NCI-H2081 (cell line): ENCODE data around the gene SEC31A.

Experiments used
- DNase-seq, 2 experiments: peaks; one replicate each; lab custom pipeline; 2025; lab: John Stamatoyannopoulos, UW

Gene SEC31A

DNA sequence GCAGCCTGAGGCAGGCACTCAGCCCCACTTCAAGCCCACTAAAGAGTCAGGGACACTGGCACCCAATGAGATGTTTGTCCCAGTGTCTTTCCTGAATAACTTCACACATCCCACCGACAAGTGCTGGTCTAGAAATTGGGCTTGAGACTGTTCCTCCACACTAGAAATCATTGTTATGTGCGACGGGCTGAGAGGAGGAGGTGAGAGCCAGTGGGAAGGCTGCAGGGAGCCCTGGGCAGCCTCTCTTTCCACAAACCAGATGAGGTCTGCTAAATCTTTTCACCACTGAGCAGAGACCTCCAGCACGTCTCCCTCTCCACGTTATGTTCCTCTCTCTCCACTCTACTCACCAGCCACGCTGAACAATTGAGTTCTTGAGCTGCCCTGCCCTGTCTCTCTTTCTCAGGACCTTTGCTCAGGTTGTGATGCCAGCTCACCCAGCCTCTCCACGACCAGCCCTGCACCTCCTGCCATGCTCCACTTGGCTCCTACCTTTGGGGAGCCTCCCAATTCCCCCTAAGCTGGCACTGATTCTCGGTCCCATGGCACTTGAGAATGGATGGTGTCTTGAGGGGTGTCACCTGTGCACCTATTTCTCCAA, 100.8 kb downstream of the SEC31A start:
- no peak for DNase-seq

DNA sequence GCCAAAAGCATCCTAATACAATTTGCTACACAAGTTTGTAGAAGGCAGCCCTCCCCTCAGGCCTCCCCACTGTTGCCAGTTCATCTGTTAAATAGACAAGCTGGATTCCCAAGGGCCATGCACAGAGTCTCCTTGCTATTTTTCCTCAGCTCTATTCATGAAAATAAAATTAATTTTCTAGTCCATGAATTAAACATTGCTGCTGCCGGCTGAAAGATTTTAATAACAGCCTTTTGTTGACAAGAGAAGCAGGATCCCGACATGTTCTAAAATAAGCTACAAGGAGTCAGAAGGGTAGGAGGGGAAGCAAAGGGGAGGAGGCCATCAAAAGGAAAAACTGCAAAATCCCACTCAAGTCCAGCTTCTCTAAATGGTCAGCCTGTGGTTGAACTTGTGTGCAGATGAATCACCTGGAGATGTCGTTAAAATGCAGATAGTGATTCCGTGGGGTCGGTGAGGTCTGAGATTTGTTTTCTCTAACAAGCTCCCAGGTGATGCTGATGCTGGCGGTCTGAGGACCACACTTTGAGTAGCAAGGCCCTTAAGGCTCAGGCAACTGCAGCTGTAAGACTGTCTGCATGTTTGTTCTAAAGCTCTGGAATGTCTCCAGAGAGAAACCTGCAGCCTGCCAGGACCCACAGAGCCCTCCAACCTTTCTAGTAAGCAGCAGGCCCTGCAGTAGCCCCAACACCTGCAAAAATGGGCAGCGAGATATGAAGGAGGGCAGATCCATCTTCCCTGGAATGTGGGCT, 101.8 kb downstream of the SEC31A start:
- no peak for DNase-seq

DNA sequence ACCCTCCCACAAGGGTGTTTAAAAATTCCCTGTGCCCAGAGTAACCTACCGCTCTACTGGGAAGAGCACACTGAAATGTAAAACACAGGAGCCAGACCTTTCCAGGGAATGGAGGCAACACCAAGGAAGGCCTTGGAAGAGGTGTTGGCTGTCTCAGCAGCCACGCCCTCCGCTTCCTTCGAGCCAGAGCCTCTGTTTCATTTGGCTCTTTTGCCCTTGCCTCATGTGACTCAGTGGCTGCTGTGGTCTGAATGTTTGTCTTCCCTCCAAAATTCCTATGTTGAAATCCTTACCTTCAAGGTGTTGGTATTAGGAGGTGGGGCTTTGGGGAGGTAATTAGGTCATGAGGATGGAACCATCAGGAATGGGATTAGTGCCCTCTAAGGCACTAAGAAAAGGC, 103.6 kb downstream of the SEC31A start:
- DNase-seq = no peak

DNA sequence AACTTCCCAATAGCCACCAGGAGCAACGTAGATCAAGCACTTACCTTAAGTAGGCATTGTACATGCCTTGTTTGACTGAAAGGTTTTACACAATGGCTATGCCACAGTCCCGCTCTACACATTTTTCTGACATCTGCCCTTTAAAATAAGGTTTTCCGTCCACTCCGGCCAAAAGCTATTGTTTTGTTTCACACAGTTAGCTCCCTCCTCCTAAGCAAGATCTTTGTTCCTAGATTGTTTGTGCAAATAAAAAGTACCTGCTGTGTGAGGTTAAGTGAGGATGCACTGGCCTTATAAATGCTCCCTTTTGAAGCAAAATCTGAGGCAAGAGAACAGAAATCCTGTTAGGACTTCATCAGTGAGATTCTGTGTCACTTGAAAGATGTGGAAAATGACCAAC, 104.1 kb downstream of the SEC31A start:
- no peak for DNase-seq

DNA sequence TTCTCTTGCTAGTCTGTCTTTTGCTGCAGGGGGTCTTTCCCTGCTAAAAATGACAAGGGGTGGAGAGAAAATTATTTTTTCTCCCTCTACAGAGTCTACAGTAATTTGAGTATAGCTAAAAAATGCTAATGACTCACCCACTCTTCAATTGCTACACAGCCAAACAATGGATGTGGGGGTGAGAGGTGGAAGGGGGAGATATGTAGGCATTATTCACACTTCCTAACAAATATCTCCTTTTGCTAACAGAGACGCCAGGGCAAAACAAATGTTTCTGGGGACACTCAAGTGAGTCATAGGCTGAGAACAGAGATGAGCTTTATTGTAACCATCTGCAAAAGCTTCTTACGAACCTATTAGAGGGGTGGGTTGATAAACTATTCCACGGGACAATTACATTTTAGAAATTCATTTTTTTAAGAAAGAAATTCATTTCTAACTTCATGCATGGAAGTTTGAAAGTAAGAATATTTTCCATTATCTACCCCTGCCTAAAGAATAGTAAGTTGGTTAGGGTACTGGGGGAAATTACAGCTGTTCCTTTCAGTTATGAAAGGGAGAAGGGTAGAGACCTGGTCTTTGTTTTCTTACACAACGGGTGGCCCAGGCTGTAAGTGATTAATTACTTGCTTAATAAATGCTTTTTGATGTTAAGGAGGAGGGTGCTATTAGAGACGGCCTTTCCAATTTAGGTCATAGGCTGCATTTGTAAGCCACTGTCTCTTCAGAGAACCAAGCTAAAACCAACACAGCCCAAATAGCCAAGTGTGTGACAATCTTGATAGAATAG, 105.1 kb downstream of the SEC31A start:
- peak in 1 of 2 experiments; percentile 9 for DNase-seq

DNA sequence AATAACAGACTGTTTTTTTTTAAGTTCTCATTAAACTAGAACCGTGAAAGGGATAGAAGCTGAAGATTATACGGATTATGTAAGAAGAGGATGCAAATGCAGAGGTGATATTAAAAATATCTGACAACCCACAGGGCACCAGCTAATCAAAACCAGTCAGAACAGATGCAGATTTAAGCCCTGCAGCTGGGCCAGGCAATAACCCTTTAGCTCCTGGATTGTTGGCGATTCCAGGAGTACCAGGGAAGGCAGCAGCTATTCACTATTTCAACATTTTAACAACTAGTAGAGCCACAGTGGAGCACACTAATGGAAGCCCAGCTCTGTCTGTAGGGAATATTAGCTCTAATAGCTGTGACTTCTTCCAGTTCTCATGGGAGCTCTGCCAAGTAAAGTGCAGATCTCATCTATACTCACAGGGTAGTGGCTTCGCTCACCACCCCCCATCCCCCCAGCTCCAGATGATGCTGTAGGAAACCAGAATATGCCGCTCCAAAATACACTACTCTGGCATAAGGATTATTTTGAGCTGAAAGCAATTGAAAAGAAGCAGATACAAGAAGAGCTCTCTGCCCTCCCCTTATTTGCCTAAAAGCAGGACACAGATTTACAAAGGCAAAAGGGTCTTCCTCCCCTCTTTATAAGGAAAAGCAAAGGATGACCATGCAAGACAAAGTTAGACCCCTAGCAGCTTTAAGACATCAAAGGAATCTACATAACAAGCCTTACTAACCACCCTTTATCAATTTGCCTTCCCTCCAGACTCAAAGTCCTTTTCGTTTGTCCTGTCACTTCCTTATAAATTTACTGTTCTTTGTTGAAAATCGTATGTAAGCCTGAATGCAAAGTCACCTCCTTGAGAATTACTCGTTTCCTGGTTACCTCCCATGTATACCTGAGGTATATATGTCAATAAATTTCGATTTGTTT, 106.0 kb downstream of the SEC31A start:
- no peak for DNase-seq

DNA sequence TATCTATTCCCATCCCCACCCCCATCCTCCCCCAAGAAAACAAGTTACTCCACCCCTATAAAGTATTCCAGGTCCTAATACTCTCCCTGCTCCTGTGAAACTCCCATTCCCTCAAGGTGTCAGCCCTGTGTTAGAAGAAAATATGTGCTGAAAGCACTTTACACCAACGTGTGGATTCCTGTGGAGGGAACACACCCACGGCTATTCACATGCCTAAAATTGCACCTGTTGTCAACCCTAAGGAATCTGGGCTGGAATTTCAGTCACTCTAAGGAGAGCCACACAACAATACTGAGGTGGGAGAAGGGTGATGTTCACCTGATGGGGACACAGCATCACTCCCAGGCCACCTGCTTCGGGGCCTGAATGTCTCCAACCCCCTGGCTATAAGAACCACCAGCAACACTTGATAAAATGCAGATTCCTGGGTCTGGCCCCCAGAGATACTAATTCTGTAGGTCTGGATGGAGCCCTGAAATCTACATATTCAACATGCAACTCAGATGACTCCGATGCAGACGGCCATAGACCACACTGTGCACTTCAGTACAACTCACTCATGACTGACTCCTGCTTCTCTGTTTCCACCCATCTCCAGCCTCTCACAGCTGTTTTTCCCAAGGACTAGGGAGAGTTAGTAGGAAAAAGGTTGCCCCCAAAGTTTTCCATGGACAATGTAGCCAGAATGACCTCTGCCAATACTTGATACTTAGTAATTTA, 108.2 kb downstream of the SEC31A start:
- DNase-seq = no peak

DNA sequence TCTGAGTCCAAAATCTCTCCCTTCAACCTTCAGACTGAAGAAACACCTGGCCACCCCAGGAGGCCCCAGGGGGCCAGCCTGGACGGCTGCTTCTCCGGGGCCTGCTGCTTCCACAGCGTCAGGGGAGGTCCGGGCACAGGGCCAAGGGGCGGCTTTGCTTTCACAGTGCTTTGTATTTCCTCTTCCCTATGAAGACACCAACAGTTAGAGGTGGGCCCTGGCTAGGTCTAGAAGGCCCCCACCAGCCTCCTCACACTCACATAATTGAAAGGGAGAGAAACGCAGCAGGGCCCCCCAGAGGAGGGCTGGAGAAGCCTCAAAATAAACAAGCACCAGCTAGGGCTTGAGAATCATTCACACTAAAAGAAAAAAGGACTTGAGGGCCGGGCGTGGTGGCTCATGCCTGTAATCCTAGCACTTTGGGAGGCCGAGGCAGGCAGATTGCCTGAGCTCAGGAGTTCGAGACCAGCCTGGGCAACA, 110.2 kb downstream of the SEC31A start:
- DNase-seq = peak; percentile 90 to 96

DNA sequence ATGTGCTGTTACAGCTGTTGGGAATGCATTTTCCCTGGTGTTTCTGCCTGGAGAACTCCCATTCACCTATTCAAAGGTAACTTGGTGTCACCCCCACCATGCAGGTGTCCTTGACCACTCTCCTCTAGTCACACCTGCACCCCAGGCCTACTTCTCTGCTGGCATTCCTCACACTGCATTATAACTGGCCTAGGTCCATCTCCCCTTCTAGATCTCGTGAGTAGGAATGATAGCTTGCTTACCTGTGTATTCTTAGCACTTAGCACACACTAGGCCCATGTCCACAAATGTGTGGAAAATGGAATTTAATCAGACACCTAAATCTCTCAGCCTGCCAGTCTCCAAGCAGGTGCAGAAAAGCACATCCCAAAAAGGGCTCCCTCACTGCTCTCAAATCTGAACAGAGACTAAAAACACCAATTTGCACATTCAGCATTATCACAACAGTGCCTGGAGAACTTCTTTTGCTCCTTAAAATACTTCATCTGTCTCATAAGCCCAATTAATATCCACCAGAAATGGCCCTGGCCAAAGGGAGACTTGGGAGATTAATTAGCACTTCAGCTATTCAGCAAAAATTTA, 110.7 kb downstream of the SEC31A start:
- peak in 1 of 2 experiments; percentile 36 for DNase-seq

DNA sequence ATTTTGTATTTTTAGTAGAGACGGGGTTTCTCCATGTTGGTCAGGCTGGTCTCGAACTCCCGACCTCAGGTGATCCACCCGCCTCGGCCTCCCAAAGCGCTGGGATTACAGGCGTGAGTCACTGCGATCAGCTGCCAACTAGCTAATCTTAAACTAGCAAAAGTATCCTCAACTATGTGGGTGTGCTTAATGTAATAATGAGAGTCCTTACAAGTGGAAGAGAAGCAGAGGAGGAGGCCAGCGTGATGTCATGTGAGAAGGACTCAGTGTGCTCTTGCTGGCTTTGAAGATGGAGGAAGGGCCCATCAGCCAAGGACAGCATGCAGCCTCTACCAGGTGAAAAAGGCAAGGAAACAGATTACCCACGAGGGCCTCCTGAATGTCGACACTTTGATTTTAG, 111.9 kb downstream of the SEC31A start:
- DNase-seq = no peak

DNA sequence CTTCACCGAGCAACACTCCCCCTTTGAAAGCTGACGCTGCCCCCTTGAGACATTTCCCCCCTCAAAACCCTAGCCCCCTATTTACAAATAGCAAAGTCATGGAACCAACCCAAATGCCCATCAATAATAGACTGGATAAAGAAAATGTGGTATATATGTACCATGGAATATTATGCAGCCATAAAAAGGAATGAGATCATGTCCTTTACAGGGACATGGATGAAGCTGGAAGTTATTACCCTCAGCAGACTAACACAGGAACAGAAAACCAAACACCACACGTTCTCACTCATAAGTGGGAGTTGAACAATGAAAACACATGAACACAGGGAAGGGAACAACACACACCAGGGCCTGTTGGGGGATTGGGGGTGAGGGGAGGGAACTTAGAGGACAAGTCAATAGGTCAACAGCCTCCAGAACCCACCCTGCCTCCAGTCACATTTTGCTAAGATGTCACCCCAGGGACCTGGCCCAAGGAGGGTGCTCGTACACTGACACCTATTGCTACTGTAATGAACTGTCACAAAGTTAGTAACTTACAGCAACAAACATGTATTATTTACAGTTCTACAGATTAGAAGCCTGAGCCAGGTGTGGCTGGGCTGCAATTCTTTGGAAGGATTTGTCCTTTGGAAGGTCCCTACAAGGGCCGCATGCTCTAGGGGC, 113.0 kb downstream of the SEC31A start:
- no peak for DNase-seq

DNA sequence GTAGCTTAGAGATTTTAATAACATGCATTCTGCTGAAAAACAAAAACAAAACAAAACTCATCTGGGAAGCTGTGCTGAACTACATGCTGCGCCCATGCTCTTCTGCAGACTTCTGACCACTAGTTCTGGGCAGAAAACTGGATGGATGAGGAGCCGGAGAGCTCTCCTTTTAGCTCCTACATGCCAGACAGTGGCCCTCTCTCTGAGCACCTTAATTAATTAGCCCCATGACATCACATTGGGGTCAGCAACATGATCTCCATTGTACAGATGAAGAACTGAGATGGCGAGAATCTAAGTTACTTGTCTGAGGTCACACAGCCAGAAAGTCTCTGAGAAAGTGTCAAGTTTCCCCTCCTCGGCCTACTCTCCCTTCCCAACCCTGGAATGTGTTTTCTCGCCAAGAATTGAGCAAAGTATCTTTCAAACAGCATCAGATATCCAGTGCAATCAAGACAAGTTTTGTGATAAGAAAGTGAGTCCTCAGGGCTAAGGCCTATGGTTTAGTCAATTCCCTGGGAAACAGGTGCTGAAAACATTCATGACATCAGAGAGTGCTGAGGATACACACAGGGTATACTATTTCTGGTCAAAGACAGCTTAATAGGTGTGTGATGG, 113.9 kb downstream of the SEC31A start:
- no peak for DNase-seq

DNA sequence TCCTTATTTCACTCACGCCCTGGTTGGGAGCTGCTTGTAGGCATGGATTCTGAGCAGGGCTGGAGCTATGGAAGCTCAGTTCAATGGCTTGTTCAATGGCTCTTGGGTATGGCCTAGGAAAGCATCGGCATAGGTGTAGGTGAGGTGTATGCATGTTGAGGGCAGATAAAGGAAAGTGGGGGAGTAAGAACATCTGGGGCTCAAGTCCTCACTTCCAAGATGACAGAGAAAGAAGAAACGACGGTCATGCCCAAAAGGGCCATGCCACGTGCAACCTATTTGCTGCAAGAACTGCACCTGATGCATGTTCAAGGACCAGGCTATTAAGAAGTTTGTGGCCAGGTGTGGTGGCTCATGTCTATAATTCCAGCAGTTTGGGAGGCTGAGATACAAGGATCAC, 115.7 kb downstream of the SEC31A start:
- DNase-seq = no peak

DNA sequence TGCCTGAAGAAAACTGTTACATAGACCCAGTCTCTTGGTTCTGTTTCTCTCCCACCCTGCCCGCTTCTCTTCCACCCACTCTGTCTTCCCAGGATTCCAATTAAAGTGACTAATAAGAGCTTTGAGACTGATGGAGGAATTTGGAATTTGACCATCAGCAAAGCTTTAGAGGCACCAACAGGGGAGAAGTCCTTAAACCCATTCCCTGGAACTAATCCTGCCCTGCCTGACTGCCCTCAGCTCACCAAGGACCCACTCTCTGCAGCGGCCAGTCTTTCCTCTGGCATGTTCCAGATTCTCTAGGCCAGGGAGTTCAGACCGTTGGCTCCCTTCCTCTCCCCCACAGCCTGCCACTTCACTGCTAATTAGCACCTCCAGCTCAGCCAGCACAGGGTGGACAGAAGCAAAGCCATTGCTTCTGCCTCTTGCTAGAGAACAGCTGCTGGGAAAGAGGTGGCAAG, 116.2 kb downstream of the SEC31A start:
- no peak for DNase-seq

DNA sequence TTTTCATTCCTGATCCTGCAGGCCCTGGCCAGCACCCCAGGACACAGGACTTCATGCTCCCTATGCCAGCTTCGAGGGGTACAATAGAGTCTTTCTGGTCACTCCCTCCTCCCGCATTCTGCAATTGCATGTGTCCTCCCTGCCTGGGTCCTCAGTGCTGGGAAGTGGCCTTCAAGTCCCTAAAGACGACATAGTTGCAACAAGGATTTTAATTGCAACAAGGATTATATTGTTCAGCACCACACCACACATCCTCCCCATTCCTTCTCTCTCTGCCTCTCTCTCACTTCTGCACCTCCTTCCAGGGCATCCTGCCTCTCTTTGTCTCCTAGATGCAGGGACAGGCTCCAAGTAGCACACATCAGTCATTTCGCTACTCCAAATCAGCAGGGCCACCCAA, 117.9 kb downstream of the SEC31A start:
- no peak for DNase-seq

DNA sequence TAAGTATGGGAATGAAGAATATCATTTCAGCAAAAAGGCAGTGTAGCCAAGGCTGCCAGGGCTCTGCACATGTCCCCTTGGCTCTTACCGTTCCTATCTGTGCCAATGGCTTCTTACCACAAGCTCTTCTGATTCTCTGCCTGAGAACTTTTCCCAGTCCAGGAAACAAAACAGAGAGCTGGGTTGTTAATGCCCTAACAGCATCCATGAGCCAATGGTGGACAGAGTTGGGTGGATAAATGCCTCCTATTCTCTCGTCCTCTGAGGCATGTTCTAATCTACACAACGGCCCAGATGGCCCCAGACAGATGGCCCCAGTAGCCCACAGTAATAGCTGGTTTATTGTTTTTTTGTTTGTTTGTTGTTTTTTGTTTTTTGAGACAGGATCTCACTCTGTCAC, 120.3 kb downstream of the SEC31A start:
- no peak for DNase-seq
